A549 (cell line): Measurements from ENCODE around the gene TTYH2.

ENCODE experiments used
- BHLHE40 ChIP-seq: IDR thresholded peaks from 2 replicates; pipeline ENCODE4 v1.6.1; 2012; ENCODE audit warnings: low read depth, low read length, inconsistent platforms
- ESRRA ChIP-seq: fragments of 150-350 bp; IDR thresholded peaks from 2 replicates; pipeline ENCODE4 v1.6.1; 2014; ENCODE audit warnings: mild to moderate bottlenecking, low read length, borderline replicate concordance
- NFE2L2 ChIP-seq: fragments of 150-350 bp; conservative IDR thresholded peaks from 2 replicates; pipeline ENCODE4 v1.6.1; 2014; ENCODE audit warnings: low read length
- PHF8 ChIP-seq: fragments of 200-600 bp; sonication (generic); IDR thresholded peaks from 2 replicates; pipeline ENCODE4 v1.6.1; 2016; ENCODE audit warnings: low read depth, mild to moderate bottlenecking, antibody characterized with exemption, moderate library complexity, borderline replicate concordance
- POLR2A ChIP-seq: IDR thresholded peaks from 2 replicates; pipeline ENCODE4 v1.6.1; 2012; ENCODE audit warnings: mild to moderate bottlenecking, low read length
- POLR2AphosphoS2 ChIP-seq: conservative IDR thresholded peaks from 2 replicates; pipeline ENCODE4 v1.6.1; 2012; ENCODE audit warnings: low read length, improper control_type of control experiment, inconsistent platforms
- RCOR1 ChIP-seq: fragments of 150-350 bp; IDR thresholded peaks from 2 replicates; pipeline ENCODE4 v1.6.1; 2014; ENCODE audit warnings: antibody characterized with exemption, low read length, low read depth
- TF ChIP-seq, protein P1 (sequence below): fragments of >200 bp; sonication (Bioruptor Twin); formaldehyde crosslinking; IDR thresholded peaks from 3 replicates; pipeline ENCODE4 v1.5.1; 2016

DNA sequence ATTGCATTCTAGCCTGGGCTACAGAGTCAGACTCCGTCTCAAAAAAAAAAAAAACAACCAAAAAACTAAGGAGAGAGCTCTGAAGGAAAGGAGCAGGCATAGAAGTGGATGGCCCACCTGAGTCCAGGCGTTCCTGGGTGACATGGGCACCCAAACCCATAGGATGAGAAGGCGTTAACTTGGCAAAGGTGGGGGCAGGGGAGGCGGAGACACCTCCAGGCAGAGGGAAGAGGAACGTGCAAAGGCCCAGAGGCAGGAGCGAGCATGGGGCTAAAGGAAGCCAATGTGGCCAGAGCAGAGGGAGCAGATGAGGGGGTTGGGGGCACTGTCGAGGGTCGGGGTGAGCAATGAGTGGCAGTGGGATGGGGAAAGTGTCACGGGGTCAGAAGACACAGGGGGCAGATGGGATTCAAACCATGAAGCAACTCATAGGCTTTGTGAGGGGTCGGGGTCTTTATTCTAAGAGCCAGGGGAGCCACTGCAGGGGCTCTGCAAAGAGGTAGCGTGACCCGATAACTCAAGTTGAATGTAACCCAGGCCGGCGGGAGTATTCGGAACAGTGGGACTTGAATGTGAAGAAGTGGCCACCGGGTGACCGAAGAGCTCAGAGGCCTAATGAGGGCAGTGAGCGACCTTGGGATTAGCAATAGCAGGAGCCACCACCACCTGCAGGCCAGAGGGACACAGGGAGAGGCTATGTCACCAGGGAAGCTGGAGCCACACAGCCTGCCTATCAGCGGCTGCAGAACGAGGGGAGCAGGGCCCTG is 11.8 kb downstream of the TTYH2 start:
- no peak for TF ChIP-seq POLR2A
- TF ChIP-seq, protein P1, sequence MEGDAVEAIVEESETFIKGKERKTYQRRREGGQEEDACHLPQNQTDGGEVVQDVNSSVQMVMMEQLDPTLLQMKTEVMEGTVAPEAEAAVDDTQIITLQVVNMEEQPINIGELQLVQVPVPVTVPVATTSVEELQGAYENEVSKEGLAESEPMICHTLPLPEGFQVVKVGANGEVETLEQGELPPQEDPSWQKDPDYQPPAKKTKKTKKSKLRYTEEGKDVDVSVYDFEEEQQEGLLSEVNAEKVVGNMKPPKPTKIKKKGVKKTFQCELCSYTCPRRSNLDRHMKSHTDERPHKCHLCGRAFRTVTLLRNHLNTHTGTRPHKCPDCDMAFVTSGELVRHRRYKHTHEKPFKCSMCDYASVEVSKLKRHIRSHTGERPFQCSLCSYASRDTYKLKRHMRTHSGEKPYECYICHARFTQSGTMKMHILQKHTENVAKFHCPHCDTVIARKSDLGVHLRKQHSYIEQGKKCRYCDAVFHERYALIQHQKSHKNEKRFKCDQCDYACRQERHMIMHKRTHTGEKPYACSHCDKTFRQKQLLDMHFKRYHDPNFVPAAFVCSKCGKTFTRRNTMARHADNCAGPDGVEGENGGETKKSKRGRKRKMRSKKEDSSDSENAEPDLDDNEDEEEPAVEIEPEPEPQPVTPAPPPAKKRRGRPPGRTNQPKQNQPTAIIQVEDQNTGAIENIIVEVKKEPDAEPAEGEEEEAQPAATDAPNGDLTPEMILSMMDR: no peak
- no peak for TF ChIP-seq RCOR1
- TF ChIP-seq ESRRA: no peak
- no peak for TF ChIP-seq POLR2AphosphoS2
- no peak for TF ChIP-seq PHF8
- TF ChIP-seq BHLHE40: no peak
- TF ChIP-seq NFE2L2: no peak
